GM12865 (cell line): ENCODE measurements around the gene IL17B.

Source experiments
- DNase-seq: peaks from one replicate; pipeline ENCODE4 v3.0.0; 2010; ENCODE audit warnings: low read depth
- H3K4me3 ChIP-seq: 2 replicates; pipeline ENCODE4 v1.5.1; 2011; ENCODE audit warnings: mild to moderate bottlenecking, low read depth, low read length, control low read depth
- CTCF ChIP-seq: IDR thresholded peaks from 2 replicates; pipeline ENCODE4 v1.5.1; 2011; ENCODE audit warnings: low read length, control low read depth, low read depth, inconsistent platforms; ENCODE audit not compliant: insufficient read depth; ENCODE audit errors: missing control alignments

Gene IL17B

GRCh38 chr5:149333711-149334443 lies 45.2 kb downstream of the IL17B start:
- TF ChIP-seq CTCF, result no peak
- no peak for DNase-seq
- no peak overlapping the region for H3K4me3 ChIP-seq

- TF ChIP-seq CTCF, result no peak
- no peak overlapping the region for H3K4me3 ChIP-seq
- DNase-seq, result no peak
Observed at GRCh38 chr5:149328177-149328576, 50.9 kb downstream of the IL17B start.

GRCh38 chr5:149326611-149327010 lies 52.5 kb downstream of the IL17B start:
- no peak for DNase-seq
- H3K4me3 ChIP-seq, result no peak overlapping the region
- TF ChIP-seq CTCF, result no peak

GRCh38 chr5:149325894-149326293 lies 53.2 kb downstream of the IL17B start:
- TF ChIP-seq CTCF, result no peak
- no peak overlapping the region for H3K4me3 ChIP-seq
- no peak for DNase-seq

- H3K4me3 ChIP-seq, result no peak overlapping the region
- no peak for TF ChIP-seq CTCF
- no peak for DNase-seq
Observed at GRCh38 chr5:149325166-149325735, 53.8 kb downstream of the IL17B start.

GRCh38 chr5:149324641-149325040 lies 54.5 kb downstream of the IL17B start:
- no peak overlapping the region for H3K4me3 ChIP-seq
- no peak for TF ChIP-seq CTCF
- no peak for DNase-seq
